Peyer's patch (tissue), 4 donors: ENCODE results near the gene RAB15.

ENCODE experiments used
- CTCF ChIP-seq, 6 experiments: fragments of 450-650 bp in 4 of 6; fragments of 200-600 bp in 2 of 6; sonication (generic) in 1 of 6; IDR thresholded peaks; one replicate each; pipeline ENCODE4 v1.5.1; 2017 to 2019; ENCODE audit warnings: antibody characterized with exemption in 6 of 6, mild to moderate bottlenecking in 3 of 6, moderate library complexity in 1 of 6
- POLR2A ChIP-seq, 2 donors: fragments of 450-650 bp; IDR thresholded peaks; one replicate each; pipeline ENCODE4 v1.5.1; 2017; ENCODE audit warnings: antibody characterized with exemption in 2 of 2, mild to moderate bottlenecking in 2 of 2, moderate library complexity in 2 of 2

DNA sequence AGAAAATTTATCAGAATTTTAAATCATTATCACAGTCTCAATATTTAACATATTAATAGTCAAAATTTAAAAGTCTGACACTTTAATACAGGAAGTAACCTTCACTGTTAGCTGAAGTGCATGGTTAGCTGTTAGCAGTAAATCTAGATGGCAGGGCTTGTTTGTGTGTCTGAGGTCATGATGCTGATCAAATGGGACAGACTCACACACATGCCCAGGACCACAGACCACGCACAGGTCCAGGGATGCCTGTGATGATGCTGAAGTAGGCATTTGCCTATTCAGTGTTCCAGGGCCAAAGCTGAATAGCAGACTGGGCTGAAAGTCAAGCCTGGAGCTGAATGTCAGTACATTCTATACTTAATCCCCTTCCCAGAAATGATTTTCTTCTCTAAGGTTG is 35.1 kb upstream of the RAB15 start:
- TF ChIP-seq CTCF (IDR thresholded peaks at IDR 0.05) (no peak), POLR2A (IDR thresholded peaks at IDR 0.05) (no peak)
